Psoas muscle (tissue), 8 donors: ENCODE results near the gene SORBS2. TPM values are rescaled to one million over a fixed set of nuclear protein-coding genes. Genes with fewer than 3 reads are reported as not detected.
A peak's percentile ranks its signal among the peaks of the same experiment; 100 is the strongest.

Source experiments
- ATAC-seq, 4 donors: fragments of 200-7000 bp; cut with Tn5 transposase; one replicate each; pipeline ENCODE4 v1.9.1; 2020; ENCODE audit warnings: moderate library complexity in 3 of 4, mild to moderate bottlenecking in 2 of 4
- DNase-seq, 2 donors: peaks; one replicate each; pipeline ENCODE4 v3.0.0-alpha.2; 2020
- H3K27ac ChIP-seq: fragments of 200-600 bp; one replicate; pipeline ENCODE4 v1.8.0; 2022
- H3K27me3 ChIP-seq, 3 donors: fragments of 200-600 bp in 1 of 3; one replicate each; pipeline versions ENCODE4 v1.6.1 to v1.8.0; 2013 to 2022; ENCODE audit warnings: low read length in 2 of 3, mild to moderate bottlenecking in 2 of 3, moderate library complexity in 1 of 3; ENCODE audit not compliant: insufficient read depth in 3 of 3
- H3K36me3 ChIP-seq, 2 donors: fragments of 200-600 bp in 1 of 2; one replicate each; pipeline versions ENCODE4 v1.6.1 to v1.8.0; 2013 to 2022; ENCODE audit warnings: low read depth in 1 of 2, mild to moderate bottlenecking in 1 of 2, moderate library complexity in 1 of 2; ENCODE audit not compliant: insufficient read depth in 1 of 2
- H3K4me1 ChIP-seq: fragments of 200-600 bp; one replicate; pipeline ENCODE4 v1.8.0; 2022
- H3K4me3 ChIP-seq: fragments of 200-600 bp; one replicate; pipeline ENCODE4 v1.8.0; 2022; ENCODE audit warnings: mild to moderate bottlenecking
- H3K9me3 ChIP-seq: fragments of 200-600 bp; one replicate; pipeline ENCODE4 v1.8.0; 2022
- WGBS, 3 donors: extraction: QIAGEN DNeasy Blood & Tissue Kit; methylation state at CpG; one replicate each; pipeline versions ENCODE4 v1.1.6 to v1.1.7; 2013; 5-methylcytosine and 5-hydroxymethylcytosine counted together
- intact Hi-C, 2 donors: fragments of 100-400 bp; cut with DNase I; formaldehyde crosslinking; loops; one replicate each; pipeline versions ENCODE4 v1.11.0 to v1.14.2; 2022
- polyA plus RNA-seq, 3 donors: library from polyadenylated mRNA; stranded (reverse); fragments of 200-250 nt; gene quantifications; one replicate each; pipeline ENCODE4 v1.2.3, GENCODE V29; 2013
- total RNA-seq, 4 donors: library from RNA; stranded (reverse); fragmentation: NEBNext Ultra II Directional in 2 of 4; extraction: Animal tissue kit (Norgen Biotek cat#: 25700) in 2 of 4; gene quantifications; one replicate each; pipeline versions ENCODE4 v1.2.1 to v1.2.4, GENCODE V29; 2021 to 2023
- TF ChIP-seq, protein P1 (sequence below): fragments of 200-600 bp; IDR thresholded peaks from one replicate; pipeline ENCODE4 v1.8.0; 2022; ENCODE audit warnings: antibody characterized with exemption
- donor health status: healthy with polysubstance abuse.
- donor health status: DM: no; HTN: no; CAD: no; lungs with moderate emphysema.
- donor health status: Bipolar disorder and iron deficiency.
- donor health status: healthy.
- donor health status: DM: yes; HTN: yes; CAD: no.
- donor health status: DM: no; HTN: no; CAD: no.
- donor health status: DM: no; HTN: no; CAD: no.
- donor health status: DM: yes; HTN: yes; CAD: no.

Gene SORBS2
- total and polyA plus RNA-seq, 7 donors = 2.5 to 30.4 (median 7.2) TPM

DNA sequence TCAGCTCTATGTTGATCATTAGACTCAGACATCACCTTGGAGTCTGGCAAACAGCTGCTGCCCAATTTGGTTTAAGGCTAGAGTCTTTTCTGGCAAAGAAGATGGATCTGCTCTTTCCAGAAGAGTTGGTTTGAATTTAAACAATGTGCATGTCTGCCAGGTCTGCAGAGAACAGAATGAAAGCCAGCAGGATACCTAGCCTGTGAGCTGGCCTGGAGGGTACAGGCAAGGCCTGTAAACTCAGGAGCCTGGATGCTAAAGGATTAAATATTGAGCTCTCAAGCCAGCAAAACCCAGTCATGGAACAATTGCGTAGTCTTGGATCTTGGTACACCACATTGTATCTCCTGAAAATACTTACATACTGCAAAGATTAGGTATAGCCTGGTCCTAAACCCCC is 261.1 kb downstream of the SORBS2 start:
- Histone ChIP-seq H3K4me1 (no peaks in the 10 kb centered on the region), H3K36me3 (no peaks in the 10 kb centered on the region)

DNA sequence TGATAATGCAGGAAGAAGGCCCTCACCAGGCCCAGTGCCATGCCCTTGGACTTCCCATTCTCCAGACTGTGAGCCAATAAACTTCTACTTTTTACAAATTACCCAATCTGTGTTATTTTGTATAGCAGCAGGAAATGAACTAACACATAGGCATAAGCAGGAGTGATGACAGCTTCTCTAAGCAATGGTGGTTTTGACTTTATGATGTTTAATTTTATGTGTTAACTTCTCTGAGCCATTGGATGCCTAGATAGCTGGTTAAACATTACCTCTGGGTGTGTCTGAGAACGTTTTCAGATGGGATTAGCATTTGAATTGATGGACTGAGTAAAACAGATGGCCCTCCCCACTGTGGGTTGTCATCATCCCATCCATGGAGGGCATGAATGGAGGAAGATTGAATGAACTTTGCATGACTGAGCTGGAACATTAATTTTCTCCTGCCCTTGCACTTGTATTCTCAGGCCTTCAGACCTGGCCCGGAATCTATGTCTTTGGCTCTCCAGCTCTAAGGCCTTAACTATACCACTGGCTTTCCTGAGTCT is 262.8 kb downstream of the SORBS2 start:
- WGBS, 3 donors = 60 to 73% (median 66%) methylated on average over 2 of the region's 2 CpGs
- Histone ChIP-seq H3K4me1 (no peaks in the 10 kb centered on the region), H3K27ac (no peak overlapping the region), H3K4me3 (no peak overlapping the region), H3K9me3 (no peaks in the 10 kb centered on the region), H3K36me3 (no peaks in the 10 kb centered on the region), H3K27me3 (no peaks in the 10 kb centered on the region)
- ATAC-seq (no peak), DNase-seq (no peak)
- TF ChIP-seq, protein P1, sequence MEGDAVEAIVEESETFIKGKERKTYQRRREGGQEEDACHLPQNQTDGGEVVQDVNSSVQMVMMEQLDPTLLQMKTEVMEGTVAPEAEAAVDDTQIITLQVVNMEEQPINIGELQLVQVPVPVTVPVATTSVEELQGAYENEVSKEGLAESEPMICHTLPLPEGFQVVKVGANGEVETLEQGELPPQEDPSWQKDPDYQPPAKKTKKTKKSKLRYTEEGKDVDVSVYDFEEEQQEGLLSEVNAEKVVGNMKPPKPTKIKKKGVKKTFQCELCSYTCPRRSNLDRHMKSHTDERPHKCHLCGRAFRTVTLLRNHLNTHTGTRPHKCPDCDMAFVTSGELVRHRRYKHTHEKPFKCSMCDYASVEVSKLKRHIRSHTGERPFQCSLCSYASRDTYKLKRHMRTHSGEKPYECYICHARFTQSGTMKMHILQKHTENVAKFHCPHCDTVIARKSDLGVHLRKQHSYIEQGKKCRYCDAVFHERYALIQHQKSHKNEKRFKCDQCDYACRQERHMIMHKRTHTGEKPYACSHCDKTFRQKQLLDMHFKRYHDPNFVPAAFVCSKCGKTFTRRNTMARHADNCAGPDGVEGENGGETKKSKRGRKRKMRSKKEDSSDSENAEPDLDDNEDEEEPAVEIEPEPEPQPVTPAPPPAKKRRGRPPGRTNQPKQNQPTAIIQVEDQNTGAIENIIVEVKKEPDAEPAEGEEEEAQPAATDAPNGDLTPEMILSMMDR = no peak
- intact Hi-C loops = no loop called here

More for the DNA sequence above, 261.1 kb downstream of the SORBS2 start:
- Histone ChIP-seq H3K27me3 (no peaks in the 10 kb centered on the region), H3K27ac (no peak overlapping the region), H3K9me3 (no peaks in the 10 kb centered on the region), H3K4me3 (no peak overlapping the region)
- 29 to 59% (median 43%) methylated on average over 1 of the region's 1 CpG for WGBS, 3 donors
- TF ChIP-seq, protein P1 = no peak
- intact Hi-C loops = no loop called here
- ATAC-seq = peak in 3 of 4 donors; percentile 73 to 89 (median 82)
- no peak for DNase-seq

DNA sequence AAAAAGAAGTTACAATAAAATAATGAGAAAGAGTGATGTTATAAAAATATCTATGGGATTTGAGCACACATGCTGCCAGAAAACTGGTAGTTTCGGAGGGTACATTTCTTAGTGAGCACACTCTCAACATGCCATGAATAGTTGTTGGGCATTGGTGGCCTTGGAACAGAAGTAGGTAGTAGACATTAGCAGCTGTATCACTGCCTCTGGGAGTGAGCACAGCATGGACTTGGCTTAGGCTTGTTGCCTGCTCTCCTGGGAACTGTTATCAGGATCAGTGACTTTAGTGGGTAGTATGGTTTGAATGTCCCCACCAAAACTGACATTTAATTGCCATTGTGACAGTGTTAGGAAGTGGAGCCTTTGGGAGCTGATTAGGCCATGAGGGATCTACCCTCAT is 263.4 kb downstream of the SORBS2 start:
- Histone ChIP-seq H3K27ac (no peak overlapping the region), H3K9me3 (no peaks in the 10 kb centered on the region), H3K4me3 (no peak overlapping the region), H3K36me3 (no peaks in the 10 kb centered on the region), H3K27me3 (no peaks in the 10 kb centered on the region), H3K4me1 (no peaks in the 10 kb centered on the region)
- WGBS, 3 donors = 19 to 48% (median 31%) methylated on average over 1 of the region's 1 CpG
- TF ChIP-seq, protein P1 = no peak
- DNase-seq (no peak), ATAC-seq (no peak)
- intact Hi-C loops = no loop called here

DNA sequence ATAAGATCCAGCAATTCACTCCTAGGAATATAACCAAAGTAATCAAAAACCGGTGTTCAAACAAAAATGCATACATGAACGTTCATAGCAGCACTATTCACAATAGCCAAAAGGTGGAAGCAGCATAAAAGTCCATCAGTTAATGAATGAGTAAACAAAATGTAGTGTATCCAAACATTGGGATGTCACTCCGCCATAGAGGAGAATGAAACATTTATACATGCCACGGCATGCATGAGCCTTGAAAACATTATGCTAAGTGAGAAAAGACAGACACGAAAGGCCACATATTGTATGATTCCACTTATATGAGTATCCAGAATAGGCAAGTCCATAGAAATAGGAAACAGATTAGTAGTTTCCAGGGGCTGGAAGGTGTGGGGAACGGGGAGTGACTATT is 265.7 kb downstream of the SORBS2 start:
- TF ChIP-seq, protein P1 = no peak
- H3K27ac ChIP-seq = no peak overlapping the region
- 91 to 92% (median 92%) methylated on average over 6 of the region's 6 CpGs for WGBS, 3 donors
- ATAC-seq (no peak), DNase-seq (no peak)
- no peaks in the 10 kb centered on the region for H3K9me3 ChIP-seq
- intact Hi-C loops = no loop called here
- H3K4me3 ChIP-seq = no peak overlapping the region
- peaks cover 1% of the 10 kb centered on the region for H3K4me1 ChIP-seq
- no peaks in the 10 kb centered on the region for H3K36me3 ChIP-seq
- no peaks in the 10 kb centered on the region for H3K27me3 ChIP-seq
